DOHH2 (cell line): Measurements from ENCODE around the gene TAC1.

Experiments used
- H3F3A ChIP-seq: fragments of 200-600 bp; sonication (generic), shearing (Covaris generic); 2 replicates; pipeline ENCODE4 v1.6.0; 2016; ENCODE audit warnings: antibody characterized with exemption, mild to moderate bottlenecking; ENCODE audit not compliant: control insufficient read depth, insufficient read depth
- H3K27ac ChIP-seq: fragments of 200-600 bp; sonication (generic); 2 replicates; pipeline ENCODE4 v1.5.1; 2014; ENCODE audit warnings: low read depth, mild to moderate bottlenecking, low read length, moderate library complexity
- H3K27me3 ChIP-seq: fragments of 200-600 bp; sonication (generic); 2 replicates; pipeline ENCODE4 v1.6.1; 2014; ENCODE audit warnings: mild to moderate bottlenecking, low read length, mixed read lengths; ENCODE audit not compliant: control insufficient read depth
- H3K36me3 ChIP-seq: fragments of 200-600 bp; sonication (generic); 2 replicates; pipeline ENCODE4 v1.6.1; 2014; ENCODE audit warnings: mild to moderate bottlenecking, low read length, moderate library complexity, mixed read lengths; ENCODE audit not compliant: control insufficient read depth
- H3K4me1 ChIP-seq: fragments of 200-600 bp; sonication (generic); 2 replicates; pipeline ENCODE4 v1.6.1; 2014; ENCODE audit warnings: mild to moderate bottlenecking, low read length, mixed read lengths; ENCODE audit not compliant: control insufficient read depth
- H3K4me2 ChIP-seq: fragments of 200-600 bp; sonication (generic); 2 replicates; pipeline ENCODE4 v1.6.0; 2014; ENCODE audit warnings: mild to moderate bottlenecking, low read length, moderate library complexity
- H3K4me3 ChIP-seq: fragments of 200-600 bp; sonication (generic); 2 replicates; pipeline ENCODE4 v1.5.1; 2014; ENCODE audit warnings: mild to moderate bottlenecking, low read length, mixed read lengths
- H3K79me2 ChIP-seq: fragments of 200-600 bp; sonication (generic); 2 replicates; pipeline ENCODE4 v1.6.1; 2014; ENCODE audit warnings: mild to moderate bottlenecking, low read length, mixed read lengths; ENCODE audit not compliant: control insufficient read depth
- H3K9me2 ChIP-seq: fragments of 200-600 bp; sonication (generic); replicated peaks from 2 replicates; pipeline ENCODE4 v1.6.1; 2014; ENCODE audit warnings: mild to moderate bottlenecking, low read length, mixed read lengths; ENCODE audit not compliant: control insufficient read depth
- H3K9me3 ChIP-seq: fragments of 200-600 bp; sonication (generic); 2 replicates; pipeline ENCODE4 v1.6.1; 2014; ENCODE audit warnings: antibody characterized with exemption, low read length, mixed read lengths; ENCODE audit not compliant: control insufficient read depth, insufficient read depth
- H4K20me1 ChIP-seq: fragments of 200-600 bp; sonication (generic); 2 replicates; pipeline ENCODE4 v1.6.0; 2014; ENCODE audit warnings: low read depth, mild to moderate bottlenecking, antibody characterized with exemption, low read length, moderate library complexity; ENCODE audit not compliant: control insufficient read depth, insufficient read depth
- CTCF ChIP-seq: fragments of 200-600 bp; sonication (generic); IDR thresholded peaks from one replicate; pipeline ENCODE4 v1.5.1; 2014; ENCODE audit warnings: antibody characterized with exemption, mild to moderate bottlenecking, low read depth, low read length; ENCODE audit not compliant: poor library complexity, severe bottlenecking
- EZH2phosphoT487 ChIP-seq: fragments of 200-600 bp; sonication (generic); IDR thresholded peaks from 2 replicates; pipeline ENCODE4 v1.6.1; 2017; ENCODE audit warnings: borderline replicate concordance, mild to moderate bottlenecking, antibody characterized with exemption, low read length, moderate library complexity, mixed read lengths

TAC1 gene

GRCh38 chr7:97733276-97734161 lies 1.6 kb downstream of the TAC1 start:
- Histone ChIP-seq H3K27me3 (peaks cover 2% of the 10 kb centered on the region; the same call in 1 of the 2 replicates), H3K4me3 (no peak overlapping the region)
- no peak for TF ChIP-seq EZH2phosphoT487
- TF ChIP-seq CTCF: no peak

DNA sequence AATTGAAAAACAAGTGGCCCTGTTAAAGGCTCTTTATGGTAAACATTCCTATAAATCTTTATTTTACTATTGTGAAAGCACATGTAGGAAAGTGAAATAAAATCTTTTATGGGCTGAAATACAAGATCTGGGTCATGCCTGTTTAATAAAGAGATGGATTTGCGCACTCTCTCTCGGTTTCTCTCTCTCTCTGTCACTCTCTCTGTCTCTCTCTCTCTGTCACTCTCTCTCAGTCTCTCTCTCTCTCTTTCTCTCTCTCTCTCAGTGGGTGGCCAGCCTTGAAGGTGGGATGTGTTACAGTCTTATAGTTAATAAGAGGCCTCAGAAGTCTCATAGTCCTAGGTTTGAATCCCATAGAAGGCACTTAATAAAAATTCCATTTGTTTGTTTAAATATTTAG lies 2.4 kb downstream of the TAC1 start:
- no peak overlapping the region for H3K4me3 ChIP-seq
- H3K4me2 ChIP-seq: no peak overlapping the region
- H3K79me2 ChIP-seq: no peaks in the 10 kb centered on the region
- no peaks in the 10 kb centered on the region for H3K9me2 ChIP-seq
- H3F3A ChIP-seq: no peaks in the 10 kb centered on the region
- no peaks in the 10 kb centered on the region for H3K36me3 ChIP-seq
- H3K27ac ChIP-seq: no peak overlapping the region
- H4K20me1 ChIP-seq: no peaks in the 10 kb centered on the region
- H3K4me1 ChIP-seq: no peaks in the 10 kb centered on the region
- TF ChIP-seq CTCF: no peak
- no peak for TF ChIP-seq EZH2phosphoT487
- H3K27me3 ChIP-seq: peaks cover 2% of the 10 kb centered on the region; the same call in 1 of the 2 replicates
- H3K9me3 ChIP-seq: peaks cover 5% of the 10 kb centered on the region; the same call in 1 of the 2 replicates

More at GRCh38 chr7:97733276-97734161, 1.6 kb downstream of the TAC1 start:
- Histone ChIP-seq H3F3A (no peaks in the 10 kb centered on the region), H3K27ac (no peak overlapping the region), H3K9me2 (no peaks in the 10 kb centered on the region), H3K4me2 (no peak overlapping the region), H3K9me3 (peaks cover 5% of the 10 kb centered on the region; the same call in 1 of the 2 replicates), H4K20me1 (no peaks in the 10 kb centered on the region), H3K36me3 (no peaks in the 10 kb centered on the region), H3K4me1 (no peaks in the 10 kb centered on the region), H3K79me2 (no peaks in the 10 kb centered on the region)

DNA sequence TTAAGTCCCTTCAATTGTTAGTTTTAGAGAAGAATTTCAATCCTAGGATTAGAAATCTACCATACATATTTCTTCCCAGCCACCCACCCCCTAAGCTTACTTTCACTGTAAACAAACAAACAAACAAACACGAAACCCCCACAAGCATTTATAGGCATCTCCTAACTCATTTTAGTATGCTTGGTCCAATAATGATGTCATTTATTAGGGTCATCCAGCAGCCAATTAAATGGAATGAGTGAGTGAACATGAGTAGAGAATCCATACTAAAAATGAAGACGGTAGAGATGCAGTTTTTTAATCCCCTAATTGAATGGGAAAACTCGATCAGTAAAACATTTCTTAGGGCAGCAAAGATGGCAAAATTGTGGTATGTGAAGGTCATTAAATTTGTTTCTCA lies 3.2 kb downstream of the TAC1 start:
- peaks cover 5% of the 10 kb centered on the region; the same call in 1 of the 2 replicates for H3K9me3 ChIP-seq
- TF ChIP-seq CTCF (no peak), EZH2phosphoT487 (no peak)
- H3K27ac ChIP-seq: no peak overlapping the region
- peaks cover 2% of the 10 kb centered on the region; the same call in 1 of the 2 replicates for H3K27me3 ChIP-seq
- no peak overlapping the region for H3K4me2 ChIP-seq
- H3K79me2 ChIP-seq: no peaks in the 10 kb centered on the region
- no peak overlapping the region for H3K4me3 ChIP-seq
- no peaks in the 10 kb centered on the region for H3F3A ChIP-seq
- H4K20me1 ChIP-seq: no peaks in the 10 kb centered on the region
- H3K4me1 ChIP-seq: no peaks in the 10 kb centered on the region
- H3K9me2 ChIP-seq: no peaks in the 10 kb centered on the region
- no peaks in the 10 kb centered on the region for H3K36me3 ChIP-seq
